GOT3 (cell line): ENCODE measurements around the gene ZNF708.
"Not testable (repeated sequence)": the region's sequence is repeated elsewhere in the genome, so short reads cannot be mapped to it uniquely, and the experiment has no call there.

ENCODE experiments used
- DNase-seq: peaks from one replicate; lab custom pipeline; 2025; ENCODE audit warnings: mixed read lengths; lab: John Stamatoyannopoulos, UW

Gene ZNF708

GRCh38 chr19:21260164-21260847 lies 68.9 kb downstream of the ZNF708 start:
- no peak for DNase-seq

- DNase-seq, result not testable (repeated sequence)
Observed at GRCh38 chr19:21259421-21260124, 69.6 kb downstream of the ZNF708 start.

GRCh38 chr19:21256722-21257121 lies 72.5 kb downstream of the ZNF708 start:
- DNase-seq, result no peak
